Osteoblast (primary cell): ENCODE results near the gene GNRHR. TPM values are rescaled to one million over a fixed set of nuclear protein-coding genes. Genes with fewer than 3 reads are reported as not detected.

Experiments
- DNase-seq: peaks from one replicate; pipeline ENCODE4 v3.0.0; 2011; ENCODE audit warnings: low spot score, mixed read lengths; ENCODE audit not compliant: insufficient read length; ENCODE audit errors: missing footprints
- H2AFZ ChIP-seq: 2 replicates; pipeline ENCODE4 v1.6.0; 2011; ENCODE audit warnings: mild to moderate bottlenecking, low read length
- H3K27ac ChIP-seq: 2 replicates; pipeline ENCODE4 v1.5.1; 2011; ENCODE audit warnings: mild to moderate bottlenecking, low read depth, low read length, moderate library complexity
- H3K27me3 ChIP-seq: 2 replicates; pipeline ENCODE4 v1.6.0; 2012; ENCODE audit warnings: mild to moderate bottlenecking, control low read depth, inconsistent platforms, low read length, moderate library complexity; ENCODE audit not compliant: insufficient read depth
- H3K36me3 ChIP-seq: 2 replicates; pipeline ENCODE4 v1.5.1; 2011; ENCODE audit warnings: mild to moderate bottlenecking, low read length, control low read depth, moderate library complexity; ENCODE audit not compliant: insufficient read depth
- H3K4me1 ChIP-seq: 2 replicates; pipeline ENCODE4 v1.5.1; 2011; ENCODE audit warnings: mild to moderate bottlenecking, low read length, control low read depth, moderate library complexity; ENCODE audit not compliant: insufficient read depth
- H3K4me2 ChIP-seq: 2 replicates; pipeline ENCODE4 v1.6.0; 2011; ENCODE audit warnings: mild to moderate bottlenecking, low read length; ENCODE audit not compliant: insufficient read depth
- H3K4me3 ChIP-seq: fragments of 200-600 bp; sonication (generic); 3 replicates; pipeline ENCODE4 v1.5.1; 2012; ENCODE audit warnings: mild to moderate bottlenecking, low read length, inconsistent platforms; ENCODE audit not compliant: insufficient read depth
- H3K79me2 ChIP-seq: 2 replicates; pipeline ENCODE4 v1.6.0; 2012; ENCODE audit warnings: mild to moderate bottlenecking, low read length, control low read depth, inconsistent platforms; ENCODE audit not compliant: insufficient read depth
- H3K9me3 ChIP-seq: 2 replicates; pipeline ENCODE4 v1.5.1; 2011; ENCODE audit warnings: low read depth, low read length, control low read depth
- H4K20me1 ChIP-seq: 2 replicates; pipeline ENCODE4 v1.6.0; 2012; ENCODE audit warnings: mild to moderate bottlenecking, low read length, control low read depth; ENCODE audit not compliant: insufficient read depth
- total RNA-seq: library from RNA; depleted of rRNA; stranded (reverse); fragments of >200 nt; gene quantifications from 2 replicates; pipeline ENCODE4 v1.2.3, GENCODE V29; 2012
- TF ChIP-seq, protein P1 (sequence below): IDR thresholded peaks from 2 replicates; pipeline ENCODE4 v1.5.1; 2011; ENCODE audit warnings: mild to moderate bottlenecking, low read depth, low read length, moderate library complexity; ENCODE audit errors: extremely low read depth

The GNRHR gene
- total RNA-seq, 1 donor, result not detected

DNA sequence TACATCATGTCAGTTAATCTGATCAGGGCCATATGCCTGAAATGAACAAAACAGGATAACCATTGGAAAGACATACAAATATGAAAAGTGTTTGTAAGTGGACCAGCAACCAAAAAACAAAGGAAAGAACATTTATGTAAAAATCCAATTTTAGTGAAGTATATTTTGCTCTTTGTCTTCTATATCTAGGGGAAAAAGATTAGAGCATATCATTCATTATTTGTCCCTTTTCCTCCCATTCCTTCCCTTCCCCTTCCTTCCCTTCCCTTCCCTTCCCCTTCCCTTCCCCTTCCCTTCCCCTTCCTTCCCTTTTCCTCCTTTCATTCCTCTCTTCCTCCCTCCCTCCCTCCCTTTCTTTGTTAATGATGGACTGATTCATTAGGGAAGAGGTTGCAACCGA lies 1.8 kb upstream of the GNRHR start:
- Histone ChIP-seq H3K27me3 (no peaks in the 10 kb centered on the region), H2AFZ (no peak overlapping the region), H3K27ac (no peak overlapping the region), H3K79me2 (no peaks in the 10 kb centered on the region), H3K36me3 (no peaks in the 10 kb centered on the region), H3K4me1 (peaks cover 4% of the 10 kb centered on the region), H3K4me2 (no peak overlapping the region), H3K4me3 (no peak overlapping the region), H4K20me1 (no peaks in the 10 kb centered on the region), H3K9me3 (no peaks in the 10 kb centered on the region)
- TF ChIP-seq, protein P1, sequence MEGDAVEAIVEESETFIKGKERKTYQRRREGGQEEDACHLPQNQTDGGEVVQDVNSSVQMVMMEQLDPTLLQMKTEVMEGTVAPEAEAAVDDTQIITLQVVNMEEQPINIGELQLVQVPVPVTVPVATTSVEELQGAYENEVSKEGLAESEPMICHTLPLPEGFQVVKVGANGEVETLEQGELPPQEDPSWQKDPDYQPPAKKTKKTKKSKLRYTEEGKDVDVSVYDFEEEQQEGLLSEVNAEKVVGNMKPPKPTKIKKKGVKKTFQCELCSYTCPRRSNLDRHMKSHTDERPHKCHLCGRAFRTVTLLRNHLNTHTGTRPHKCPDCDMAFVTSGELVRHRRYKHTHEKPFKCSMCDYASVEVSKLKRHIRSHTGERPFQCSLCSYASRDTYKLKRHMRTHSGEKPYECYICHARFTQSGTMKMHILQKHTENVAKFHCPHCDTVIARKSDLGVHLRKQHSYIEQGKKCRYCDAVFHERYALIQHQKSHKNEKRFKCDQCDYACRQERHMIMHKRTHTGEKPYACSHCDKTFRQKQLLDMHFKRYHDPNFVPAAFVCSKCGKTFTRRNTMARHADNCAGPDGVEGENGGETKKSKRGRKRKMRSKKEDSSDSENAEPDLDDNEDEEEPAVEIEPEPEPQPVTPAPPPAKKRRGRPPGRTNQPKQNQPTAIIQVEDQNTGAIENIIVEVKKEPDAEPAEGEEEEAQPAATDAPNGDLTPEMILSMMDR, result no peak
- DNase-seq, result no peak

DNA sequence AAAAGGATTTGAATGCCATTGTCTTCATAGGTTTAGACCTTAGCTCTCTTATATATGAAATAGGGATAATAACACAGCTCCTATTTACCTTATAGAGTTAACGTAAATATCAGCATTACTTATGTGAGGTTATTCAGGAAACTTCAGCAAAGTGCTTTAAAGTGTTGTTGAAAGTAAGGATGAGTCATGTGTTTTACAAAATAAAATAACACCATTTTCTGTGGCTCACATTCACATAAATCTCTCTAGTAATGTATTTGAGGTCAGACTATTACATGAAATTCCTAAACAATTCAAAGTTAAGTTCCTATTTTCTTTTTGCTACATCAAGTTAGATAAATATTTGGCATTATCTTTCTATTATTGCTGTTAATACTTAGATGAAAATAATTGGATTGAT lies 2.9 kb downstream of the GNRHR start:
- Histone ChIP-seq H3K9me3 (no peaks in the 10 kb centered on the region), H3K4me2 (no peak overlapping the region), H3K4me3 (no peak overlapping the region), H3K79me2 (no peaks in the 10 kb centered on the region), H3K36me3 (no peaks in the 10 kb centered on the region), H3K4me1 (peaks cover 4% of the 10 kb centered on the region), H2AFZ (no peak overlapping the region), H3K27ac (no peak overlapping the region), H3K27me3 (no peaks in the 10 kb centered on the region), H4K20me1 (no peaks in the 10 kb centered on the region)
- TF ChIP-seq, protein P1, result no peak
- DNase-seq, result no peak

DNA sequence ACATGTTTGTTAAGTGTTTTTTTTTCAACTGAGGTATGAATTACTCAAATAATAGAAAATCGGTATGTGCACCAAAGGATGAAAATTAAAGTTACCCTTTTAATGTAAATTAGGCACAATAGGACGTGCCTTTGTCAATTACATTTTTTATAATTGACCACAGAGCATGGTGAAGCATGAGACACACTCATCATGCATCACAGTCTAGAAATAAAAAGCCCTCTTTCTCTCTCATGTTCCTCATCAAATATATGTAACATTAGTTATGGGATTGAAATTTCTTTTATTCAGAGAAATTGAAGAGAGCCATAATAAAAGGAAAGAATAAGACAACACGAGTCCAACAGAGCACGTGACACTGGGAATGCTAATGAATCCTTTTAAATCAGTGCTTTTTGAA lies 3.5 kb downstream of the GNRHR start:
- Histone ChIP-seq H3K27ac (no peak overlapping the region), H4K20me1 (no peaks in the 10 kb centered on the region), H3K4me2 (no peak overlapping the region)

DNA sequence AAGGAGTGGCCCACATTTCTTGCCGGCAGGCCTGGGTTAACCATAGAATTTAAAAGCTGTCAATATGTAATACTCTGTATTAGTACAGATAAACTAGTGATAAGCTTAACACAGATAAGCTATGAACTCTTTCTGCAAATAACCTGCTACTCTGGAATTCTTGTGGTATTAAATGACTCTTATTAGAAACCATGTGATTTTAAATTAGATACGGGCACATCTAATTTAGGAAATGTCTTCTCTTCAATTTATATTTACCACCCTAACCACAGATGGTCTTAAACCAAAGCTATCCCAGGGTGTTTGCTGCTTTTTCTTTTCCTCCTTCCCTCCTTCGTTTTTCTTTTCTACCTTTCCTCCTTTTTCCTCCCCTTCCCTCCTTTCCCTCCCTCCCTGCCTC lies 4.9 kb downstream of the GNRHR start:
- no peak overlapping the region for H3K27ac ChIP-seq
- H3K9me3 ChIP-seq, result no peaks in the 10 kb centered on the region
- DNase-seq, result no peak
- peaks cover 10% of the 10 kb centered on the region for H3K4me1 ChIP-seq
- H2AFZ ChIP-seq, result no peak overlapping the region
- H3K27me3 ChIP-seq, result no peaks in the 10 kb centered on the region
- no peaks in the 10 kb centered on the region for H3K36me3 ChIP-seq
- H3K4me3 ChIP-seq, result no peak overlapping the region
- H3K4me2 ChIP-seq, result no peak overlapping the region
- TF ChIP-seq, protein P1, result no peak
- H3K79me2 ChIP-seq, result no peaks in the 10 kb centered on the region
- H4K20me1 ChIP-seq, result no peaks in the 10 kb centered on the region

More for the DNA sequence above, 3.5 kb downstream of the GNRHR start:
- Histone ChIP-seq H3K79me2 (no peaks in the 10 kb centered on the region), H3K9me3 (no peaks in the 10 kb centered on the region), H3K36me3 (no peaks in the 10 kb centered on the region), H3K4me1 (peaks cover 4% of the 10 kb centered on the region), H3K27me3 (no peaks in the 10 kb centered on the region), H2AFZ (no peak overlapping the region), H3K4me3 (no peak overlapping the region)
- TF ChIP-seq, protein P1, result no peak
- DNase-seq, result no peak
